IgD-negative memory B cell (primary cell): ENCODE results near the gene SSTR4. TPM values are rescaled to one million over a fixed set of nuclear protein-coding genes. Genes with fewer than 3 reads are reported as not detected.
"Not testable (repeated sequence)": the region's sequence is repeated elsewhere in the genome, so short reads cannot be mapped to it uniquely, and the experiment has no call there.

Experiments used
- H3K27ac Mint-ChIP-seq, 3 donors: one replicate each; pipeline ENCODE4 v1.8.0; 2020 to 2022; ENCODE audit warnings: mild to moderate bottlenecking in 3 of 3, mixed read lengths in 3 of 3, moderate library complexity in 1 of 3
- H3K27me3 Mint-ChIP-seq: one replicate; pipeline ENCODE4 v1.8.0; 2021; ENCODE audit warnings: mixed read lengths
- H3K36me3 Mint-ChIP-seq: one replicate; pipeline ENCODE4 v1.8.0; 2020; ENCODE audit warnings: mild to moderate bottlenecking, mixed read lengths
- H3K4me1 Mint-ChIP-seq, 3 donors: one replicate each; pipeline ENCODE4 v1.8.0; 2020 to 2022; ENCODE audit warnings: mixed read lengths in 3 of 3, mild to moderate bottlenecking in 1 of 3
- H3K4me3 Mint-ChIP-seq, 4 donors: one replicate each; pipeline ENCODE4 v1.8.0; 2020 to 2022; ENCODE audit warnings: mild to moderate bottlenecking in 4 of 4, mixed read lengths in 4 of 4, moderate library complexity in 3 of 4
- H3K9me3 Mint-ChIP-seq, 3 donors: one replicate each; pipeline ENCODE4 v1.8.0; 2020 to 2021; ENCODE audit warnings: mixed read lengths in 3 of 3, mild to moderate bottlenecking in 1 of 3
- polyA plus RNA-seq: library from polyadenylated mRNA; unstranded; fragments of 300-500 nt; fragmentation: Illumina TruSeq; gene quantifications from one replicate; pipeline ENCODE4 v1.2.3, GENCODE V29; 2021

SSTR4 gene
- polyA plus RNA-seq, 1 donor from 2014 or later = not detected

GRCh38 chr20:23008667-23009066 is 26.4 kb upstream of the SSTR4 start:
- H3K4me1 Mint-ChIP-seq = no peaks in the 10 kb centered on the region
- H3K36me3 Mint-ChIP-seq = no peaks in the 10 kb centered on the region
- no peaks in the 10 kb centered on the region for H3K27me3 Mint-ChIP-seq
- H3K27ac Mint-ChIP-seq = no peak overlapping the region
- H3K4me3 Mint-ChIP-seq = no peak overlapping the region
- H3K9me3 Mint-ChIP-seq = no peaks in the 10 kb centered on the region

DNA sequence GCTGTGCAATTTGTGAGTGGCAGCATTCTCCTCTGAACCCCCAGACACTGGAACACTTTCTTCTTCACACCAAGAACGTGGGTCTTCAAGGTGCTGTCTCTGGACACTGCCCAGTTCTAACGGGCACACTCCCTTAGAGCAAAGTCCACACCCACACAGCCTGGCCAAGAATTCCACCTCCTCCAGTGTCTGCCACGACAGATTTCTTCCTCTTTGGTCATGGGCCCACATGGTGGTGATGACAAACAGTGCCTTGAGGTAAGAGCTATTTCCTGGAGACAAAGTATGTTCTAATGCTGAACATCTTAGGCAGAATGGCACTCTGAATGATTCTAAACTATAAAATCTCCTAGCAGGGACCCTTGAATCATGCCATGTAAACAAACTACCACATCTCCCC is 25.5 kb upstream of the SSTR4 start:
- no peak overlapping the region for H3K4me3 Mint-ChIP-seq
- H3K4me1 Mint-ChIP-seq = no peaks in the 10 kb centered on the region
- no peak overlapping the region for H3K27ac Mint-ChIP-seq
- no peaks in the 10 kb centered on the region for H3K36me3 Mint-ChIP-seq
- H3K9me3 Mint-ChIP-seq = no peaks in the 10 kb centered on the region
- H3K27me3 Mint-ChIP-seq = no peaks in the 10 kb centered on the region

GRCh38 chr20:23010096-23010495 is 25.0 kb upstream of the SSTR4 start:
- H3K36me3 Mint-ChIP-seq = no peaks in the 10 kb centered on the region
- H3K9me3 Mint-ChIP-seq = no peaks in the 10 kb centered on the region
- no peaks in the 10 kb centered on the region for H3K4me1 Mint-ChIP-seq
- no peak overlapping the region for H3K4me3 Mint-ChIP-seq
- no peaks in the 10 kb centered on the region for H3K27me3 Mint-ChIP-seq
- no peak overlapping the region for H3K27ac Mint-ChIP-seq

GRCh38 chr20:23011008-23011721 is 23.9 kb upstream of the SSTR4 start:
- no peak overlapping the region for H3K4me3 Mint-ChIP-seq
- no peaks in the 10 kb centered on the region for H3K36me3 Mint-ChIP-seq
- no peaks in the 10 kb centered on the region for H3K9me3 Mint-ChIP-seq
- no peaks in the 10 kb centered on the region for H3K27me3 Mint-ChIP-seq
- no peaks in the 10 kb centered on the region for H3K4me1 Mint-ChIP-seq
- H3K27ac Mint-ChIP-seq = no peak overlapping the region

DNA sequence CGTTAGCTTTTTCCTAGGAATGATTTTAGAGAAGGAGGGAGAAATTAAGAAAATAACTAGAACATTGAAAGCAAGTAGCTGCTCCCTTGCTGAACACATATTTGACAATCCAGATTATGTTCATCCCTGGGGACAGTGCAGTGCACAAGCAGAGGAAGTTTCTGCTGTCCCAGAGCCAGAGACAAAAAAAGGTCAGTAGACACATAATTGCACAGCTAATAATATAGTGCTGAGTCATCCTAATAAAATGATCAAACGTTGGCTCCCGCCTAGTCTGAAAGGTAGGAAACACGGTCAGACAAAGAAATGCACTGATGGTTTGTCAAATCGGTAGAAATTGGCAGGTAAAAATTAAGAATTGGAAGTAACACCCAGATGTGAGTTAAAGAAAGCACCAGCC is 21.7 kb upstream of the SSTR4 start:
- Mint-ChIP-seq H3K27me3 (no peaks in the 10 kb centered on the region), H3K36me3 (no peaks in the 10 kb centered on the region), H3K27ac (no peak overlapping the region), H3K4me3 (no peak overlapping the region), H3K9me3 (no peaks in the 10 kb centered on the region), H3K4me1 (no peaks in the 10 kb centered on the region)

- H3K9me3 Mint-ChIP-seq = no peaks in the 10 kb centered on the region
- no peaks in the 10 kb centered on the region for H3K27me3 Mint-ChIP-seq
- no peaks in the 10 kb centered on the region for H3K4me1 Mint-ChIP-seq
- H3K36me3 Mint-ChIP-seq = no peaks in the 10 kb centered on the region
- H3K27ac Mint-ChIP-seq = no peak overlapping the region
- H3K4me3 Mint-ChIP-seq = no peak overlapping the region
These were observed 17.6 kb upstream of the SSTR4 start for GRCh38 chr20:23017516-23017915.

DNA sequence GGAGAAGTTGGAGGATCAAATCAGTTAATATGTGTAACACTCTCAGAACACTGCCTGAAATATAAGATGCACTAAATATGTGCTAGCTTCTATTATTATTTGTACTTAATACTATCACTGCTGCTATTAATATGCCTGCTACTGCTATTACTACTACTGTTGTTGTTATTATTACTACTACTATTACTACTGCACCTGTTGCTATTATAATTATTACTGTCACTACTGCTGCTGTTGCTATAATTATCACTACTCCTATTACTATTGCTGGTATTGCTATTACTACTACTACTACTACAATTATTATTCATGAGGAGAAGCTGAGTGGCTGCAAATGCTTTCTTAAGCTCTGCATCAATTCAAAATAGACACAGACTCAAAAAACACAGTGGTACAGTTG is 16.7 kb upstream of the SSTR4 start:
- no peaks in the 10 kb centered on the region for H3K27me3 Mint-ChIP-seq
- no peak overlapping the region for H3K27ac Mint-ChIP-seq
- peaks cover 1% of the 10 kb centered on the region for H3K36me3 Mint-ChIP-seq
- H3K4me3 Mint-ChIP-seq = no peak overlapping the region
- H3K4me1 Mint-ChIP-seq = no peaks in the 10 kb centered on the region
- no peaks in the 10 kb centered on the region for H3K9me3 Mint-ChIP-seq

- no peaks in the 10 kb centered on the region for H3K9me3 Mint-ChIP-seq
- H3K36me3 Mint-ChIP-seq = peaks cover 1% of the 10 kb centered on the region
- no peak overlapping the region for H3K27ac Mint-ChIP-seq
- no peaks in the 10 kb centered on the region for H3K4me1 Mint-ChIP-seq
- H3K4me3 Mint-ChIP-seq = no peak overlapping the region
- no peaks in the 10 kb centered on the region for H3K27me3 Mint-ChIP-seq
These were observed 16.2 kb upstream of the SSTR4 start for GRCh38 chr20:23018941-23019340.

DNA sequence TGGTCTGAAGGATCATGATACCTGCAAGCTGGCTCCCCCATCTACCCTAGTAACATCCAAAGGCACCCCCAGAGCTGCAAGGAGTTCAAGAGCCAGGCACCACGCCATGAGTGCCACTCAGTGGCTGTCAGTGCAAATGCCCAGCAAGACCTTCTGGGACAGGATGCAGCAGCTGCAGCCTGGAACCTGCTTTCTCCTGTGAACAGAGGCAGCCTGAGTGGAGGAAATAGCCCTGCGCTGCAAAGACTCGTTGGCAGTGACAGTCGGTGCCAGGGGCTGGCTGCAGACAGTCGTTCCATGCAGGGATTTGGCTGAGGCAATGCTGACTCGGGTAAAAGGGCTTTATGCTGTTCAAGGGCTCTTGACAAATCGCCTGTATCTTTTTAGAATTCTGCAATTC is 15.7 kb upstream of the SSTR4 start:
- H3K9me3 Mint-ChIP-seq = no peaks in the 10 kb centered on the region
- H3K27me3 Mint-ChIP-seq = no peaks in the 10 kb centered on the region
- H3K36me3 Mint-ChIP-seq = peaks cover 1% of the 10 kb centered on the region
- H3K4me1 Mint-ChIP-seq = no peaks in the 10 kb centered on the region
- no peak overlapping the region for H3K4me3 Mint-ChIP-seq
- H3K27ac Mint-ChIP-seq = no peak overlapping the region

DNA sequence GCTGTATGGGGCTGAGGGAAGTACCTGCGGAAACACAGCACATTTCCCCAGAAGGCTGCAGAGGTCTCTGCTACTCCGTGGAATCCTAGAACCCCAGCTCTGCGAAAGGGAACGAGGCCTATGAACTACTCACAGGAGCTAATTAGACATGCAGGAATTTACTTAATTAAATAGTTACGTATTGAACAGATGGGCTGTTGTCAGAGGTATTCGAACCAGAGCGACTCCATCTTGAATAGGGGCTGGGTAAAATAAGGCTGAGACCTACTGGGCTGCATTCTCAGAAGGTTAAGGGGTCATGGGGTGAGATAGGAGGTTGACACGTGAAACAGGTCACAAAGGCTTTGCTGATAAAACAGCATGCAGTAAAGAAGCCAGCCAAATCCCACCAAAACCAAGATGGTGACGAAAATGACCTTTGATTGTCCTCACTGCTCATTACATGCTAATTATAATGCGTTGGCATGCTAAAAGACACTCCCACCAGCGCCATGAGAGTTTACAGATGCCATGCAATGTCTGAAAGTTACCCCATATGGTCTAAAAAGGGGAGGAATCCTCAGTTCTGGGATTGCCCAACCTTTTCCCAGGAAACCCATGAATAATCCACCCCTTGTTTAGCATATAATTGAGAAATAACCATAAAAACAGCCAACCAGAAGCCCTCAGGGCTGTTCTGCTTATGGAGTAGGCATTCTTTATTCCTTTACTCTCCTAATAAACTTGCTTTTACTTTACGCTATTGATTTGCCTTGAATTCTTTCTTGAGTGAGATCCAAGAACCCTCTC is 14.7 kb upstream of the SSTR4 start:
- Mint-ChIP-seq H3K4me1 (no peaks in the 10 kb centered on the region), H3K36me3 (peaks cover 1% of the 10 kb centered on the region), H3K27me3 (no peaks in the 10 kb centered on the region), H3K27ac (no peak overlapping the region), H3K9me3 (no peaks in the 10 kb centered on the region), H3K4me3 (no peak overlapping the region)

DNA sequence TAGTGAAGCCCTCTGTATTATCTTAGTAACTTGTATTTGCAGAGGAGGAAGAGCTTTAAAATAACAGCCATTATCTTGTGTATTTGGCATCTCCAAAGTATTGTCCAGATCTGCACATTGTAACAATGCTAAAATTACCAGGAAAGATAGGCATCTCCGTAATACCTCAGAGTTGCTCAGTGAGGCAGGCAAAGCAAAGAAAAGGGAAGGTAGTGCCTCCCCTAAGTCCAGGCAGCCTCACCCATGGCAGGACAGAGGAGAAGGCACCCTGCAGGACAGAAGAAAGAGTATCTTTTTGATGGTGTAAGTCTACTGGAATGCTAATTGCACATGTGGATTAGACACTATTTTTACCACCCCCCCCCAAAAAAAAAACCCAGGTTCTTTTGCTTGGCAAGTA is 13.6 kb upstream of the SSTR4 start:
- no peak overlapping the region for H3K27ac Mint-ChIP-seq
- H3K36me3 Mint-ChIP-seq = peaks cover 1% of the 10 kb centered on the region
- no peaks in the 10 kb centered on the region for H3K27me3 Mint-ChIP-seq
- no peaks in the 10 kb centered on the region for H3K9me3 Mint-ChIP-seq
- no peaks in the 10 kb centered on the region for H3K4me1 Mint-ChIP-seq
- no peak overlapping the region for H3K4me3 Mint-ChIP-seq

DNA sequence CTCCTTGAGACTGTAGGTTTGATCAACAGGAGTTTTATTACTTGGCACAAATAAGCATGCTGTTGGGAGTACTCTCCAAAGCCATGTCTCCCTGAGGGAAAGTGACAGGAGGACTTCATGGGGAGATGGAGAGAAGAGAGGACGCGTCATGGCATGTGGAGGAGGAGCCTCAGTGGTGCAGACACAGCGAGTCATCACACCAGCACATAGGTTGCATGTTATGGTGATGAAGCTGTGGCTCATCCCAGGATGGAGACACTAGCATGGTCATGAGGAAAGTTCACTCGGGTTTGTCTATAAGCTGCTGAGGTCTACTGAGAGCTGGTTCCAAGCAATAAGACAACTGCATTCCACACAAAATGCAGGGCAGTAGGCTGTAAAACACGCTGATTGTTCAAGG is 13.2 kb upstream of the SSTR4 start:
- Mint-ChIP-seq H3K9me3 (no peaks in the 10 kb centered on the region), H3K4me1 (no peaks in the 10 kb centered on the region), H3K27me3 (no peaks in the 10 kb centered on the region), H3K4me3 (no peak overlapping the region), H3K27ac (no peak overlapping the region), H3K36me3 (peaks cover 1% of the 10 kb centered on the region)

DNA sequence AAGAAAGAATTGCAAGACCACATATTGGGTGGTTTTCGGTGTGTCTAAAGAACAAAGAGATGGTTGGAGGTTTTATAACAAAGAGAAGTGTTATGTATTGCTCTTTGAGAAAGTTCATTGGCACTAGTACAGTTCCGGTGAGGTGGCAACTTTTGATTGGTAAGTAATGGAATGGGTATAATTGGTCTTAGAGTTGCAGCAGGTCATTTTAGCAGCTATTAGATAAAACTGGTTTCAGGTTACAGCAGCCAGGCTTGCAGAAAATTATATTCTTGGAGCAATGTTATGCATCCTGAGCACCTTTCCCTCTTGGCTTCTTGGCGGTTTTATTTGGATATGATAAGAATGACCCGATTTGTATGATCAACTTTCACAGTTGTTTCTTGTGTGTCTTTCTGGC is 12.3 kb upstream of the SSTR4 start:
- H3K36me3 Mint-ChIP-seq = peaks cover 1% of the 10 kb centered on the region
- H3K27me3 Mint-ChIP-seq = no peaks in the 10 kb centered on the region
- no peak overlapping the region for H3K4me3 Mint-ChIP-seq
- no peak overlapping the region for H3K27ac Mint-ChIP-seq
- no peaks in the 10 kb centered on the region for H3K4me1 Mint-ChIP-seq
- H3K9me3 Mint-ChIP-seq = no peaks in the 10 kb centered on the region

DNA sequence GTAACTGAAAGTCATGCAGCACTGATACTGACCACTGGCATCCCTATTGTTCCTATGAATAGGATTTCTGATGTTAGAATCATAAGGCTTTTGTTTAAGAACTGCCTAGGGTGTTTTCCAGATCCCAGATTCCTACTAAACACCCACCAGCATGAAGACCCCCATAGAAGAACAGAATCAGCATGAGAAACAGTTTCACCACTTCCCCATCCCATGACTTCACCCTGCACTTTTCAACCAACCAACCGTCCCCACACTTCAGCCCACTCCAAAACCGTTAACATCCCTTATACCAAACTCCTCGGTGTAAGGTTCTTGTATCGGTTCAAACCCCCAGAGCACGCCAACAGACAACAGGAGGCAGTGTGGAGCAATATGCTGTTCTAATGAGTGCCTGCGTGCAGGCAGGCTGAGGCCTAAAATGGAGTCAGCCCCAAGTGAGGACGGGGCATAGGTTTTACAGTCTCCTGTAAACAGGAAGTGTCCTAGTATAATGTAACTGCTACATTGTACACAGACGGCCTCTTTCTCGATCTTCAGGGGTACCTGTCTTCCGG is 11.4 kb upstream of the SSTR4 start:
- H3K27ac Mint-ChIP-seq = no peak overlapping the region
- H3K9me3 Mint-ChIP-seq = no peaks in the 10 kb centered on the region
- H3K27me3 Mint-ChIP-seq = no peaks in the 10 kb centered on the region
- no peak overlapping the region for H3K4me3 Mint-ChIP-seq
- H3K36me3 Mint-ChIP-seq = peaks cover 1% of the 10 kb centered on the region
- no peaks in the 10 kb centered on the region for H3K4me1 Mint-ChIP-seq

- H3K4me3 Mint-ChIP-seq = no peak overlapping the region
- no peaks in the 10 kb centered on the region for H3K27me3 Mint-ChIP-seq
- H3K27ac Mint-ChIP-seq = no peak overlapping the region
- peaks cover 0 to 2% (median 0%) of the 10 kb centered on the region in 3 donors for H3K4me1 Mint-ChIP-seq
- H3K36me3 Mint-ChIP-seq = peaks cover 1% of the 10 kb centered on the region
- no peaks in the 10 kb centered on the region for H3K9me3 Mint-ChIP-seq
These were observed 10.4 kb upstream of the SSTR4 start for GRCh38 chr20:23024701-23025100.

GRCh38 chr20:23025503-23025902 is 9.6 kb upstream of the SSTR4 start:
- H3K4me1 Mint-ChIP-seq, H3K9me3 Mint-ChIP-seq, H3K27ac Mint-ChIP-seq, H3K27me3 Mint-ChIP-seq, H3K4me3 Mint-ChIP-seq, H3K36me3 Mint-ChIP-seq: not testable (repeated sequence)
